SU-DHL-6 (cell line): ENCODE measurements around the gene PTPRCAP.
"Not testable (repeated sequence)": the region's sequence is repeated elsewhere in the genome, so short reads cannot be mapped to it uniquely, and the experiment has no call there.

Experiments
- H2AFZ ChIP-seq: fragments of 200-600 bp; sonication (generic); 2 replicates; pipeline ENCODE4 v1.6.1; 2014; ENCODE audit warnings: low read depth, mild to moderate bottlenecking, moderate library complexity, mixed read lengths, antibody characterized with exemption, low read length; ENCODE audit not compliant: severe bottlenecking
- H3F3A ChIP-seq: fragments of 200-600 bp; shearing (Covaris generic); 2 replicates; pipeline ENCODE4 v1.6.0; 2016; ENCODE audit warnings: antibody characterized with exemption, mild to moderate bottlenecking; ENCODE audit not compliant: insufficient read depth
- H3K27ac ChIP-seq: fragments of 200-600 bp; sonication (generic); 2 replicates; pipeline ENCODE4 v1.5.1; 2016; ENCODE audit warnings: low read depth, mild to moderate bottlenecking, low read length, moderate library complexity, mixed read lengths
- H3K27me3 ChIP-seq: fragments of 200-600 bp; sonication (generic), shearing (Covaris generic); 2 replicates; pipeline ENCODE4 v1.6.0; 2014; ENCODE audit warnings: mild to moderate bottlenecking, low read length
- H3K36me3 ChIP-seq: fragments of 200-600 bp; sonication (generic); 2 replicates; pipeline ENCODE4 v1.6.1; 2014; ENCODE audit warnings: mild to moderate bottlenecking, low read length, mixed read lengths
- H3K4me2 ChIP-seq: fragments of 300-600, 200-600 bp; shearing (Covaris generic), sonication (generic); 2 replicates; pipeline ENCODE4 v1.6.0; 2014; ENCODE audit warnings: low read length, low read depth, mild to moderate bottlenecking; ENCODE audit not compliant: poor library complexity, severe bottlenecking
- H3K4me3 ChIP-seq: fragments of 200-600 bp; sonication (generic); 2 replicates; pipeline ENCODE4 v1.5.1; 2014; ENCODE audit warnings: antibody characterized with exemption, low read length, mild to moderate bottlenecking, mixed read lengths; ENCODE audit not compliant: insufficient read depth, poor library complexity, severe bottlenecking
- H3K79me2 ChIP-seq: fragments of 200-600 bp; sonication (generic); 2 replicates; pipeline ENCODE4 v1.6.1; 2014; ENCODE audit warnings: mild to moderate bottlenecking, low read length, moderate library complexity; ENCODE audit not compliant: insufficient read depth
- H3K9ac ChIP-seq: fragments of 200-600 bp; sonication (generic); 2 replicates; pipeline ENCODE4 v1.7.0; 2014; ENCODE audit warnings: mild to moderate bottlenecking, low read length
- H3K9me2 ChIP-seq: fragments of 200-600 bp; sonication (generic); replicated peaks from 2 replicates; pipeline ENCODE4 v1.6.1; 2014; ENCODE audit warnings: low read length; ENCODE audit not compliant: insufficient read depth
- H3K9me3 ChIP-seq: fragments of 200-600 bp; sonication (generic); 2 replicates; pipeline ENCODE4 v1.6.1; 2014; ENCODE audit warnings: low read length, mixed read lengths; ENCODE audit not compliant: insufficient read depth
- H4K20me1 ChIP-seq: fragments of 200-600 bp; sonication (generic); 2 replicates; pipeline ENCODE4 v1.6.1; 2014; ENCODE audit warnings: low read depth, mild to moderate bottlenecking, antibody characterized with exemption, low read length, moderate library complexity, mixed read lengths
- EZH2phosphoT487 ChIP-seq: fragments of 200-600 bp; sonication (generic), shearing (Covaris generic); conservative IDR thresholded peaks from 2 replicates; pipeline ENCODE4 v1.6.1; 2018; ENCODE audit warnings: mild to moderate bottlenecking, antibody characterized with exemption, low read length, moderate library complexity, mixed read lengths
- TF ChIP-seq, protein P1 (sequence below): fragments of 200-600 bp; sonication (generic); IDR thresholded peaks from one replicate; pipeline ENCODE4 v1.5.1; 2017; ENCODE audit warnings: antibody characterized with exemption, mild to moderate bottlenecking, low read length, moderate library complexity; ENCODE audit not compliant: insufficient read depth, poor library complexity, severe bottlenecking

PTPRCAP gene

GRCh38 chr11:67437082-67437808 is at the start of gene PTPRCAP:
Gene PTPRCAP (minus strand): TSS chr11:67437682. CDS start chr11:67437619, 63 bp downstream.
- peak within 1 kb of the TSS; percentile 99 for H3K4me2 ChIP-seq
- no peaks in the 10 kb centered on the region for H3K36me3 ChIP-seq
- no peaks in the 10 kb centered on the region for H4K20me1 ChIP-seq
- H3K79me2 ChIP-seq, result peaks cover 24% of the 10 kb centered on the region; the same call in 1 of the 2 replicates
- no peaks in the 10 kb centered on the region for H3K9me2 ChIP-seq
- peak within 1 kb of the TSS; percentile 96 for H3K4me3 ChIP-seq
- H3K9me3 ChIP-seq, result no peaks in the 10 kb centered on the region
- no peak within 1 kb of the TSS for H2AFZ ChIP-seq
- peaks cover 82% of the 10 kb centered on the region for H3F3A ChIP-seq
- H3K27me3 ChIP-seq, result no peaks in the 10 kb centered on the region
- TF ChIP-seq, protein P1, sequence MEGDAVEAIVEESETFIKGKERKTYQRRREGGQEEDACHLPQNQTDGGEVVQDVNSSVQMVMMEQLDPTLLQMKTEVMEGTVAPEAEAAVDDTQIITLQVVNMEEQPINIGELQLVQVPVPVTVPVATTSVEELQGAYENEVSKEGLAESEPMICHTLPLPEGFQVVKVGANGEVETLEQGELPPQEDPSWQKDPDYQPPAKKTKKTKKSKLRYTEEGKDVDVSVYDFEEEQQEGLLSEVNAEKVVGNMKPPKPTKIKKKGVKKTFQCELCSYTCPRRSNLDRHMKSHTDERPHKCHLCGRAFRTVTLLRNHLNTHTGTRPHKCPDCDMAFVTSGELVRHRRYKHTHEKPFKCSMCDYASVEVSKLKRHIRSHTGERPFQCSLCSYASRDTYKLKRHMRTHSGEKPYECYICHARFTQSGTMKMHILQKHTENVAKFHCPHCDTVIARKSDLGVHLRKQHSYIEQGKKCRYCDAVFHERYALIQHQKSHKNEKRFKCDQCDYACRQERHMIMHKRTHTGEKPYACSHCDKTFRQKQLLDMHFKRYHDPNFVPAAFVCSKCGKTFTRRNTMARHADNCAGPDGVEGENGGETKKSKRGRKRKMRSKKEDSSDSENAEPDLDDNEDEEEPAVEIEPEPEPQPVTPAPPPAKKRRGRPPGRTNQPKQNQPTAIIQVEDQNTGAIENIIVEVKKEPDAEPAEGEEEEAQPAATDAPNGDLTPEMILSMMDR, result no peak
- H3K9ac ChIP-seq, result peak within 1 kb of the TSS; percentile 100
- H3K27ac ChIP-seq, result peak within 1 kb of the TSS; percentile 100

- Histone ChIP-seq H3K4me3 (no peak overlapping the region), H3K79me2 (peaks cover 18% of the 10 kb centered on the region), H3K9me3 (no peaks in the 10 kb centered on the region), H3K4me2 (peak overlapping the region; percentile 96), H3K27me3 (no peaks in the 10 kb centered on the region), H4K20me1 (no peaks in the 10 kb centered on the region), H3K9me2 (no peaks in the 10 kb centered on the region), H3K9ac (peak overlapping the region; percentile 19), H3K27ac (peak overlapping the region; percentile 95), H3K36me3 (no peaks in the 10 kb centered on the region), H2AFZ (no peak overlapping the region), H3F3A (peaks cover 25% of the 10 kb centered on the region)
- TF ChIP-seq, protein P1, result no peak
- TF ChIP-seq EZH2phosphoT487, result no peak
Observed at GRCh38 chr11:67486481-67487195, 49.2 kb upstream of the PTPRCAP start.

DNA sequence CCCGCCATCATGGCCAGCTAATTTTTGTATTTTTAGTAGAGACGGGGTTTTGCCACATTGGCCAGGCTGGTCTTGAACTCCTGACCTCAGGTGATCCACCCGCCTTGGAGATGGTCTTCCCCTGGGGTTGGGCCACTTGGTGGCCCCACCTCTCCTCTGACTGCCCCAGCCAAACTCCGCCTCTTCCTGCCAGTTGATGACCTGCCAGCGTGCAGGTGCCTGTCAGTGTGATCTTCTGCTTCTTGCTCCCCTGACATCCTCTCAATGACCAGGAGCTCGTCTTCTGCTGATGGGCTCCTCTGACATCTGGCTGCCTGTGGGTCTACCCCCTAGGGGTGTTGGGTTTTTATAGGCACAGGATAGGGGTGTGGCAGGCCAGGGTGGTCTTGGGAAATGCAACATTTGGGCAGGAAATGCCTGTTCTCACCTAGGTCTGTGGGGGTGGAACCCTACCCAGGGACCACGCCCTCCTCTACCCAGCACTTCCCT is 48.4 kb upstream of the PTPRCAP start:
- not testable (repeated sequence) for H3K4me3 ChIP-seq, H3K9me3 ChIP-seq, H4K20me1 ChIP-seq, H3K27me3 ChIP-seq, H2AFZ ChIP-seq, H3K36me3 ChIP-seq, H3K9me2 ChIP-seq
- peak overlapping the region; percentile 95 for H3K27ac ChIP-seq
- peaks cover 25% of the 10 kb centered on the region for H3F3A ChIP-seq
- peak overlapping the region; percentile 96 for H3K4me2 ChIP-seq
- peak overlapping the region; percentile 64 for H3K9ac ChIP-seq
- peaks cover 18% of the 10 kb centered on the region for H3K79me2 ChIP-seq
